HG03439 (cell line): ENCODE data around the gene MTCL1.

Experiments used
- ATAC-seq: cut with Tn5 transposase; IDR thresholded peaks from one replicate; pipeline ENCODE4 v1.9.1; 2021; ENCODE audit warnings: mild to moderate bottlenecking, moderate library complexity; ENCODE audit not compliant: unreplicated experiment

The MTCL1 gene

DNA sequence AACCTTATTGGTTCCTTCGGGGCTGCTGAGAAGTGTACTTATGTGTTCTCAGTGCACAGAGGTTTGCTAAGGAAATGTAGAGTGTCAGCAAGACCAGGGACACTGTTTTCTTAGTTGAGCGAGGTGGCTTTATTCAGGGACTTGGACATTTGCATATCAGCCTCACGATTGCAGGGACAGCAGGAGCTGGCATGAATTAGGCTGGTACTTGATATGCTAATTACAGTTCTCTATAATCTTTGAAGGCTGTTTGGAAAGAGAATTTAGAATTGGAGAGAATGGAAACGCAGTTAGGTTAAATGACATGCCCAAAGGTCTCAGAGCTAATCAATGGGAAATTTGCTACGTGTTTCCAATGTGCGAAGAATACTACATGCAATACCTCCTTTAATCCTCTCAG is 18.7 kb upstream of the MTCL1 start:
- ATAC-seq: no peak

DNA sequence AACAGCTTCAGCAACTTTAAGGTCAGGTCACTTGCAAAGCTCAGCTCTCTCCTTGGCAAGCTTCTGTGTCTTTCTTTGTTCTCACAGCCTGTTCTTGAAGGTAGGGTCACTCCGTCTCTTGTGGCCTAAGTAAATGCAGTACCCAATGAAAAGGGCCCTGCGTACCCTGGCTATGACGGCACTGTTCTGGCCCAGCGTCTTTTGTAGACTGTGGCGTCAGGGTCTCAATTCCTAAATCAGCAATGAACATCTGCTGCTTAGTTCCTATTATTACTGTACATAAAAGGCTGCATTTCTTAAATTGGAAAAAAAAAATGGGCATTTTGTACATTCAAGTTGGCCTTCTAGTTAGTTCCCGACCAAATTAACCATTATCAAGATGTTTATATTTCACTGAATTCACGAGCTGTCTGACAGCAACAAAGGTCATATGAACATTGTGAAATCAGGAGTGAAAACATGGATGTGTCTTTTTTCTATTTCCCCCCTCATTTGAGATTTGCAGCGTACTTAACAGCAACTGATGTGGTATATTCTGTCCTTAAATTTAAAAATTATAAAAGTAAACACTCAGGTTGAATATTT is 17.0 kb upstream of the MTCL1 start:
- ATAC-seq: no peak

DNA sequence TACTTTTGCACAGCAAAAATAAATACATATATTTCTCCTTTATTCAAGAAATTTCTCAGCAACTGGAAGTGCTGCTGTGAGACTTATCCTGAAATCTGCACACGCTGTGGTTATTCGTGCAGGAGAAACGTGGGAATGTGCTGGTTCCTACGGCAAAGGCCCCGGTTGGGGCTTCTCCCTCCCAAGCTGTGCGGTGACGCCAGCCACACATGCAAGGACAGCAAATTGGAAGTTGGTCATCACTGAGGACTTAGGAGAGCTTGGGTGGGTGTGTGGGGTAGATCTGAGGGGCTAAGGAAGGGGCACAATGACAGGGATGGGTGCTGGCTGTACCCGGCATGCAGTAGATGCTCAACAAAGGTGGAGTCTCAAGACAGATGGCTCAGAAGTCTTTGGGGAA is 16.5 kb upstream of the MTCL1 start:
- ATAC-seq: no peak

DNA sequence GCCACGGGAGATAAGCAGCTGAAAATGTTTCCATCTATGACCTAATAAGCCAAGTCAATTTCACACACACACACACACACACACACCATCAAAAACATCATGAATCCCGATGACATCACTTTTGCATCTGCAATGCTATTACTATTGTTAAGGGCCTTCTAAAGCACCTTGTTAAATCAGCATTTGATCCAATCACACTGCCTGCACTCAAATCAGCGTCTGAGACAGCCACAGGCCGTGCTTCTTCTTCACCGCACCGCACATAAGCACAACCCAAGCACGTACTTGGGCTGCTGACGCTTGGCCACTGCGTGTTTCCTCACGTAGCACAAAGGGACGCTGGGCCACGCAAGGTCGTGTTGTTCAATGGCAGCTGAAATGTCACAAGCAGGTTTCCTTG is 15.8 kb upstream of the MTCL1 start:
- ATAC-seq: no peak

DNA sequence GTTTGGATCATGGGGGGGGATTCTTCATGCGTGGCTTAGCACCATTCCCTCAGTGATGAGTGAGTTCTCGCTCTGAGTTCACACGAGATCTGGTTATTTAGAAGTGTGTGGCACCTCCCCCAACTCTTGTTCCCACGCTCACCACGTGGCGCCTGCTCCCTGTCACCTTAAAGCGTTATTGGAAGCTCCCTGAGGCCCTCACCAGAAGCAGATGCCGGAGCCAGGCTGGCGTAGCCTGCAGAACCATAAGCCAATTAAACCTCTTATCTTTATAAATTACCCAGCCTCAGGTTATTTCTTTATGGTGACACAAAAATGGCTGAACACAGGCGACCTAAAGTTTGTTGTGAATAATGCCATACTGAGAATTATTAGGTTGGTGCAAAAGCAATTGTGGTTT is 10.5 kb upstream of the MTCL1 start:
- ATAC-seq: no peak

DNA sequence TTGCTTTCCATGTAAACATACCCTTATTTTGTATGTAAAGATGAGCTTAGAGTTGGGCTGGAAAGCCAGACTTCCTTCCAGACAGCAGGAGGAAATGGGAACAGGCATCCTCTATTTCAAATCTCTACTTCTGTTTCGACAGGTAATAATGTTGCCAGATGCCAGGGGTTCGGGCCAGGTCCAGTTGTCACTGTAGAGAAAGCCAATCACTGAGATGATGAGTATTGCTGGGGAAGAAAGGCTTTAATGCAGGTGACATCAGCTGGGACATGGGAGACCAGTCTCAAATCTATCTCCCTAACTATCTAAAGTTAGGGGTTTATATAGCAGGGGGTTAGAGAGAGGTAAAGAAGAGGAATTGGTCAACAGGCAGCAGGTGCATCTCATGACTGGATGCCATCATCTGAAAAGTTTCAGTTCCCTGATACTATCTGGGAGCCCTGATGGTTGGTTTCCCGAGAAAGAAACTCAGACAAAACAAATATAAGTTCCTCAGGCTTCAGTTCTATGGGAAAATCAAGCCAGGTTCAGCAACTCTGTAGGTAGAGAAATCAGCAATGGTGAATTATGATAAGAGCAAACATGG is 9.3 kb upstream of the MTCL1 start:
- peak; percentile 54 for ATAC-seq

DNA sequence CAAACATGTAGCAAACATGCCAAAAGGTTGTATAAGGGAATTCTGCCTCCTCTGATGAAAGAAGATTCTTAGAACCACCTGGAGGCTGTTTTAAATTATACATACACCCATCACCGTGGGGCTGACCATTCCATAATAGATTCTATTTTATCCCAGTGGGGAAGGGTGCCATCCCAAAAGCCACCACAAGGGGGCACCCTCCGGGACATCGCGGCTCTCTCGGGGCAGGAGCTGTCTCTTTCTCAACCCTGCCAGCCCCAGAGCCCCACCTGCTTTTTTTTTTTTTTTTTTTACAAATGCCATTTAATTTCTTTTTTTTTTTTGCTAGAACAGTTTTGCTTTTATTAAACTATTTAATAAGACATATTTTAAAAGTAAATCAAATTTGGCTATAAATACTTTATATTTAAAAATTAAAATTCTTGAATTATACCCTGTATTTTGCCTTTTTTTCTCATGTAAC is 8.6 kb upstream of the MTCL1 start:
- peak; percentile 77 for ATAC-seq

DNA sequence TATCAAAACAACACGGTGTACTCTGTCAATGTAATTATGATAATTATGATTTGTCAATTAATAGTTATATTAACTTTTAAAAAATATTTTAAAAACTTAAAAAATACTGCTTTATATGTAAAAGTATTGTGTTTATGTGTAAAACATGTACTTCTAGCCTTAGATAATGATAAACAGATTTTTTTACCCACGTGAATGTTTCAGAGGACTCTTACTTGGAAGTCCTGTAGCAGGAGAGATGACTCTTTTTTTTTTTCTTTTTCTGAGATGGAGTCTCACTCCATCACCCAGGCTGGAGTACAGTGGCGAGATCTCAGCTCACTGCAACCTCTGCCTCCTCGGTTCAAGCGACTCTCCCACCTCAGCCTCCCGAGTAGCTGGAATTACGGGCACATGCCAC is 6.2 kb upstream of the MTCL1 start:
- ATAC-seq: no peak

DNA sequence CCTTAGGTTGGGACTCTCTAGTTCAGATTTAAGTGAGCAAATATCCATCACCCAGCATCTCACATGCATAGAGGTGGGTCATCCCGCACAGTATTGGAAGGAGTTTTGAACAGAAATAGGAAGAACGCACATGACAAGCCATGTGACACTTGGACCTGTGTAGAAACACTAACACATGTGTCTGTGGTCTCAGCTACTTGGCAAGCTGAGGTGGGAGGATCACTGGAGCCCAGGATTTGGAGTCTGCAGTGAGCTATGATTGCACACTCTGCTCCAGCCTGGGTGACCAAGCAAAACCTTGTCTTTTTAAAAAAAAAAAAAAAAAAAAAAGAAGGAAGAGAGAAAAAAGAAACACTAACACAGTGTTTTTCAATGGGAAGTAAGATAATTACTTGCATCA is 5.4 kb upstream of the MTCL1 start:
- ATAC-seq: no peak

DNA sequence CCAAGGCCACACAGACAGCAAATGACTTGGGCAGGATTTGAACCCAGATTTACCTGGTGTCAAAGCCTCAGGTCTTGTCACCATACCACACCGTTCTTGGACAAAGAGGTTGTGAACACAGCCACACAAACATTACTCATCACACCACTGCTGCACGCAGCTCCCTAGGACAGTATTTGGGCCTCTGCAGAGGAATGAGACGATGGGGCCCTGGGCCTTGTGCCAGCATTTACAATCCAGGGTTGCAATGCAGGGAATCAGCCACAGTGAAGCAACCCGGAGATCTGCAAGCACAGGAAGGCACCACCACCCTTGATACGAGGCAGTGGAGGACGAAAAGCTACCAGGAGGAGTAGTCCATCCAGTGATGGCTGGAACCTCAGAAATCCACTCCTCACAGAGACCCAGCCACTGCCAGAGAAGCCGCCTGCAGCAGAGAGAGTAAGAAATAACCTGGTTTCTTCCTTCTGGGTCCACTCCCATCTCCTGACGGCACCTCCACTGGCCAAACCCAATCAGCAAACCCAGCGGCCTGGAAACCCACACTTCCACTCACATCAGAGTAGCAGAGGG is 3.7 kb upstream of the MTCL1 start:
- no peak for ATAC-seq

DNA sequence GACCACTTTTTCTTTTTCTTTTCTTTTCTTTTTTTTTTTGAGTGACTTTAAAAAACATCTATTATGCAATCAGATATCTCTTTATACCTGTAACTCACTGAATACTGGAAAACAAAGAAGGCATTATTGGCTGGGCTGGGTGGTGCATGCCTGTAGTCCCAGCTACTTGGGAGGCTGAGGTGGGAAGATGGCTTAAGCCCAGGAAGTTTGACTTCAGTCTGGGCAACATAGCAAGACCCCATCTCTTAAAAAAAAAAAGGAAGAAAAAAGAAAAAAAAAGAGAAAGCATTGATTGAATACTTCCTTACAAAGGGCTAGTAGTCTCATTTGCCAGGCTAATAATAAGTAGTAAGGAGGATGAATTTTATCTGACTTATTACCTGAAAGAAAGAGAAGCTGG is 2.7 kb upstream of the MTCL1 start:
- ATAC-seq: no peak

DNA sequence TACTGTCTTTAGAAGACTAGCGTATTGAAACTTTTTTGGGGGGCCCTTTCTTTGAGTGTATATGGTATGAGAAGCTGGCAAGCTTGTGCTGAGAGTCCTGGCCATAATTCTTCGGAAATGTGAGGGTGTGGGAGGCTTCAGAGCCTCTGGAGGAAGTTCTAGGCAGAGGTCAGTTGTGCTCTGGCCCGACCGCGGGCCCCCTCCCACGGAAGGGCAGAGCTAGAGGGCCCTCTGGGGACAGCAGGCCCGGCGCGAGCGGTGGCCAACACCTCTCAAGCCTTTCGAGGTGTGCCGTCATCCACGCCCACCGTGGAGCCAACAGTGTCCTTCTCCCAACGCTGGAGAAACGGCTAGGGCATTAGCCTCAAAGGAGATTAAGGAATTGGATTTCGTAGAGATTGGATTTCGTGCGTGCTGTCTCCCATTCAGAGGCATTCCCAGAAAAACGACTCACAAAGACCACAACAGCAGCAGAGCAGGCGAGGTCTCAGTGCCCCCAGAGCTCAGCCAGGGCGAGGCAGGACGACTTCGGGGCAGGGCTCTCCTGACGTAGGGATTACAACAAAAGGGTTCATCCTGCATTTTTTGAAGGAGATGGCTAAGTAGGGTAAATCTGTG is 2.2 kb upstream of the MTCL1 start:
- ATAC-seq: no peak

DNA sequence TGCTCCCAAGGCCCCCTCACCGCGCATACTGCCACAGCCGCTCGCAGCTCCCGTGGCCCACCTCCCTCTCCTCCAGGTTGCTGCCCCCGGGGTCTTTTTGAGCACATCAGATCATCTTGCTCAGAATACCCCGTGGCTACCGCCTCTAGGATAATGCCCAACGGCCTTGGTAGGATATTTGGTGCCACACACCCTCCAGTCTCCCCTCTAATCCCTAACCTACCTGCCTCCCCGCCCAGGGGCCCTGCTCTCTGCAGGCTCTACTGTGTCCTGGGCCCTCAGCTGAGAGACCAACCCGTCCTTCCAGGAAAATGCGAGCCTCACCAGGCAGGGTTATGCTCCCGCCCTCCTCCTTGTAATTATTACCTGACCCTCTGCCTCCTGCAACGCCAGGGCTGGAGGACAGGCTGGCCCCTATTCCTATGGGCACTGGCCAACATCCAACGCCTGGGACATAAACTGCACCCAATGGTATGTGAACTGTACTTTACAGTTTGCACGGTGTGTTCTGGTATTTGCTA is 1.5 kb upstream of the MTCL1 start:
- no peak for ATAC-seq

DNA sequence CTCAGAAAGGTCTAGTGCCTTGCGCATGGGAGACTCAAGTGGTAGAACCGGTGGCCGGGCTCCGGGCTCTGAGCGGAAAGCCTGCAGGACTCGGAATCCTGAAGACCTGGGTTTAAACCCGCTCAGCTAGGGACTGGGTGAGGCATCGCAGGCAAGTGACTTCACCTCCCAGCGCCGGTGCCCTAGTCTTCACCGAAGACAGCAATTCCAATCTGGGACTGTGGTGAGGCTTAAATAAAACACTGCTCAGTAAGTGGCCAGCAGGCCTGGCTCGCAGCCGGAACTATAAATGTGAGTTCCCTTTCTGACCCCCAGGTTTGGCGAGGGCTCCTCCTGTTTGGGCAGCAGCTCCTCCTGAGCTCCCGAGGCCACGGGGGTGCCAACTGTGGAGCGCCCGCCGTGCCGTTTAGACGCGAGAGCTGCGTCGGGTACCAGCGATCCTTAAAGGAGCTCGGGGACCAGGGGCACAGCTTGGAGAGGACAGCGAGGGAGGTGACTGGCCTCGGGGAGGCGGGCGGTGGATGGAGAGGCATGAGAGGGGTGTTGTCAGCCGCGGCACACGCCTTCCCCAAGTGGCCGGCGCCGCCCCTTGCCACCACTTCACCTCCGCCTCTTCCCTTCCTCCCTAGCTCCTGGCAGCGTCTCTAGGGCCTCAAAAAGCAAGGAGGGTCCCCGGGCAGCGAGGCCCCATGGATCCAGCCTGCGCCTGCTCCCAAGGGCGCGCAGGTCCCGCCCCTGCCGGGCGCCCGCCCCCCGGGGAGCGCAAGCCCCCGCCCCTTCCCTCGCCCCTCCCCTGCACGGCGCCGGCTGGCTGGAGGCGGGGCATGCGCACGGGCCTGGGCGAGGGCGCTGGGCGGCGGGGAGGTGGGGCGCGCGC is 757 bp upstream of the MTCL1 start:
- peak; percentile 88 for ATAC-seq

DNA sequence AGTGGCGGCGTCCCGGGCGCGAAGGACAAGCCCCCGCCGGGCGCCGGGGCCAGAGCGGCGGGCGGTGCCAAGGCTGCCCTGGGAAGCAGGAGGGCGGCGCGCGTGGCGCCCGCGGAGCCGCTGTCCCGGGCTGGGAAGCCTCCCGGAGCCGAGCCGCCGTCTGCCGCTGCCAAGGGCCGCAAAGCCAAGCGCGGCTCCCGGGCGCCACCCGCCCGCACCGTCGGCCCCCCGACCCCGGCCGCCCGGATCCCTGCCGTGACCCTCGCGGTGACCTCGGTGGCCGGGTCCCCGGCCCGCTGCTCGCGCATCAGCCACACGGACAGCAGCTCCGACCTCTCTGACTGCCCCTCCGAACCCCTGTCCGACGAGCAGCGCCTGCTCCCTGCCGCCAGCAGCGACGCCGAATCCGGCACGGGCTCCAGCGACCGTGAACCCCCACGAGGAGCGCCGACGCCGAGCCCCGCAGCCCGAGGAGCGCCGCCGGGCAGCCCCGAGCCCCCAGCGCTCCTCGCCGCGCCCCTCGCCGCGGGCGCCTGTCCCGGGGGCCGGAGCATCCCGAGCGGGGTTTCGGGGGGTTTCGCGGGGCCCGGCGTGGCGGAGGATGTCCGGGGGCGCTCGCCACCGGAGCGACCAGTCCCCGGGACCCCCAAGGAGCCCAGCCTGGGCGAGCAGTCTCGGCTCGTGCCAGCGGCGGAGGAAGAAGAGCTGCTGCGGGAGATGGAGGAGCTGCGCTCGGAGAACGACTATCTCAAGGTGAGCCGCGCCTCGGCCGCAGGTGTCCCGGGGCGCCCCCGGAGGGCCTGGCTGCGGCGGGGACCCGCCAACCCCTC is 820 bp downstream of the MTCL1 start:
- no peak for ATAC-seq

DNA sequence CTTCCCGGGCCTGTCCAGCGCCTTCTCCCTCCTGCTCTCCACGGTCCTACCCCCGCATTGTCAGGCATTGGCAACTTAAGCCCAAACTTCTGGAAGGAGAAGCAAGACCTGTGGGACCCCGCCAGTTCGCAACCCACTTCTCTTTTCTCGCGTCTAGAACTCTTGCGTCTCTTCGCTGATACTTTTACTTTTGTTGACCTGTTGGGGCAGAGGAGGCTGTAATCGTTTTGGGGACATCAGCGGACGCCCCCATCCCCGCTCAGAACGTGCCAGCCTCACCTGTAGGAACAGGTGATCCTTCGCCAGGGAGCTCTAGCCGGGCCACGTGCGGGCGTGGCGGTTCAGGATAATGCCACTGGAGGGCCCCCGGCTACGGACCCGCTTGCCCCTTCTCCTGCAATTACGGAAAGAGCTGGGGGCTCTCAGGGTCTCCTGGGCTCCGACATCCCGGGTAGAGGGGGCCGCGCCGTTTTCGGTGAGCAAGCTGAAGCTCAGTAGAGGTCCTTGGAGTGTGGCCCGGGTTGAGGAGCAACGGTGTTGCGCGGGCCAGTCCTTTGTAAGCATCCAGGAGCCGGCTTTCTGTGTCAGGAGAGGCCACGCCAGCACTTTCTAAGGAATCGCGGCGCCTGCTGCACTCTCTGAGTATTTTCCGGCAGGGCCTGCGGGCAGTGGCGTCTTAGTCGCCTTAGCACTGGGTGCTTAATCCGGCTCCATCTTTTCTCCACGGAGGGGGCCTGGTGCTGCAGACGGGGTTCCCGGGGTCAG is 1.6 kb downstream of the MTCL1 start:
- ATAC-seq: no peak

DNA sequence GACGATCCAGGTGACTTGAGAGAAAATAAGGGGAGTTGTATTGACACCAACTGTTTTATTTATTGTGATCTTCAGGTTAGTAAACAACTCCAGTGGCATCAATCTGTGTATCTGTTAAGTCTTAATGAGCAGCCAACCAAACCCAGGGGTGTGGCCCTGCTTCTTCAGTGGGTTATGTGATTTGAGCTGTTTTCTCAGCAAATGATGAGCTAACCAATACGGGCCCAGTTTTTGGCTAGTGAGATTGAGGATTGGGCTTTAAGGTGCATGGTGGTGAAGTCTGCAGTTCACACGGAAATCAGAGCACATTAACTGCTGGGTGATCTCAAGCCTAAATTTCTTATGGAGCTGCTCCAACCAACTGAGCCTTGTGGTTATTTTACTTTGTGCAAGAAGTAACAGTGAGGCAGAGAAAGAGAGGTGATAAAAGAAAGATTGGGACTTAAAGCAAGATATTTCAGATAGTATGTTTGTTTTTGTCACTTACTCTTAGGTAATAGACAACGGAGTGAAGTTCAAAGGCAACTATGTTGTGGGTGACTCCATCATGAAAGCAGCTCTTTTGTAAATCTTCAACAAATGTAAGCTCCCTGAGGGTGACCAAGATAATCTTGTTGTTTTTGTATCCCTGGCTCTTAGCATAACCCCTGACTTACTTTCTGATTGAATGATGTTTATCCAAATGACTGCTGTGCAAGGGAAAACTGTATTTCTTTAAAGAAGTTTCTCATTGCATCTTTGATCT is 2.4 kb downstream of the MTCL1 start:
- ATAC-seq: no peak

DNA sequence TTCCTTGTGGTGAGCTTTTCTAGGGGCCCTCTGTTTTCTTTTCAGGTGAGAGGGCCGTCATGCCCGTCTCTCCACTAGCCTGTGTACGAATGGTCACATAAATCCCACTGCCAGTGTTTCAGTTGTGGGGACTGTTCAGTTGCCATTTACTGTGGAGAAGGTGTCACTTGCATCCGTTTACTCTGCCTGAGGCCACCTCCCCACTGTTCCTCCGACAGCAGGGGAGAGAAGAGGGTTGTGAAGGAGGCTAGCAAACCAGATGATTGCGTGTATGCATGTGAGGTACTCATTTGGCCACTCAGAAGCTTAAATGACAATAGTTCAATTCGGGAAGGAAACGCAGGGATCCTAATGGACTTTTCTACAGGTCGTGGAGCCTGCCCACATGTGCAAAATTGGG is 3.3 kb downstream of the MTCL1 start:
- no peak for ATAC-seq
